IPS-15b (cell line): ENCODE measurements around the gene IL24.

ENCODE experiments used
- H3K27me3 ChIP-seq: one replicate; pipeline ENCODE4 v1.6.1; 2013; ENCODE audit warnings: low read length; ENCODE audit not compliant: control insufficient read depth, insufficient read depth
- H3K36me3 ChIP-seq: one replicate; pipeline ENCODE4 v1.6.1; 2013; ENCODE audit warnings: low read length; ENCODE audit not compliant: control insufficient read depth, insufficient read depth
- H3K4me1 ChIP-seq: one replicate; pipeline ENCODE4 v1.6.1; 2013; ENCODE audit warnings: mild to moderate bottlenecking, low read length; ENCODE audit not compliant: control insufficient read depth, insufficient read depth
- H3K4me3 ChIP-seq: one replicate; pipeline ENCODE4 v1.5.1; 2013; ENCODE audit warnings: low read depth, low read length
- H3K9ac ChIP-seq: one replicate; pipeline ENCODE4 v1.6.1; 2013; ENCODE audit warnings: low read depth, mild to moderate bottlenecking, low read length
- H3K9me3 ChIP-seq: one replicate; pipeline ENCODE4 v1.6.1; 2013; ENCODE audit warnings: mild to moderate bottlenecking, low read length; ENCODE audit not compliant: control insufficient read depth, insufficient read depth

The IL24 gene

GRCh38 chr1:206883160-206883559 lies 14.1 kb upstream of the IL24 start:
- Histone ChIP-seq H3K36me3 (no peaks in the 10 kb centered on the region), H3K9me3 (no peaks in the 10 kb centered on the region), H3K9ac (no peak overlapping the region), H3K27me3 (no peaks in the 10 kb centered on the region), H3K4me1 (no peaks in the 10 kb centered on the region), H3K4me3 (no peak overlapping the region)

- H3K4me3 ChIP-seq: no peak overlapping the region
- no peaks in the 10 kb centered on the region for H3K27me3 ChIP-seq
- no peak overlapping the region for H3K9ac ChIP-seq
- H3K4me1 ChIP-seq: no peaks in the 10 kb centered on the region
- H3K9me3 ChIP-seq: no peaks in the 10 kb centered on the region
- H3K36me3 ChIP-seq: no peaks in the 10 kb centered on the region
These were observed 13.4 kb upstream of the IL24 start for GRCh38 chr1:206883876-206884275.

GRCh38 chr1:206885341-206886060 lies 11.7 kb upstream of the IL24 start:
- H3K27me3 ChIP-seq: no peaks in the 10 kb centered on the region
- H3K36me3 ChIP-seq: no peaks in the 10 kb centered on the region
- no peak overlapping the region for H3K9ac ChIP-seq
- peaks cover 6% of the 10 kb centered on the region for H3K4me1 ChIP-seq
- H3K9me3 ChIP-seq: no peaks in the 10 kb centered on the region
- H3K4me3 ChIP-seq: no peak overlapping the region

- Histone ChIP-seq H3K9ac (no peak overlapping the region), H3K9me3 (no peaks in the 10 kb centered on the region), H3K4me1 (peaks cover 8% of the 10 kb centered on the region)
These were observed 10.4 kb upstream of the IL24 start for GRCh38 chr1:206886831-206887230.

GRCh38 chr1:206887701-206888100 lies 9.5 kb upstream of the IL24 start:
- Histone ChIP-seq H3K36me3 (no peaks in the 10 kb centered on the region), H3K27me3 (no peaks in the 10 kb centered on the region), H3K4me1 (peaks cover 8% of the 10 kb centered on the region), H3K9me3 (no peaks in the 10 kb centered on the region), H3K9ac (no peak overlapping the region), H3K4me3 (no peak overlapping the region)

More at GRCh38 chr1:206886831-206887230, 10.4 kb upstream of the IL24 start:
- no peaks in the 10 kb centered on the region for H3K36me3 ChIP-seq
- no peak overlapping the region for H3K4me3 ChIP-seq
- H3K27me3 ChIP-seq: no peaks in the 10 kb centered on the region

GRCh38 chr1:206890125-206891060 lies 6.8 kb upstream of the IL24 start:
- H3K36me3 ChIP-seq: no peaks in the 10 kb centered on the region
- H3K27me3 ChIP-seq: no peaks in the 10 kb centered on the region
- no peaks in the 10 kb centered on the region for H3K9me3 ChIP-seq
- no peak overlapping the region for H3K9ac ChIP-seq
- peaks cover 8% of the 10 kb centered on the region for H3K4me1 ChIP-seq
- H3K4me3 ChIP-seq: no peak overlapping the region

GRCh38 chr1:206891412-206891811 lies 5.8 kb upstream of the IL24 start:
- Histone ChIP-seq H3K4me3 (no peak overlapping the region), H3K9ac (no peak overlapping the region), H3K27me3 (no peaks in the 10 kb centered on the region), H3K4me1 (peaks cover 8% of the 10 kb centered on the region), H3K36me3 (no peaks in the 10 kb centered on the region), H3K9me3 (no peaks in the 10 kb centered on the region)

- H3K9me3 ChIP-seq: no peaks in the 10 kb centered on the region
- H3K9ac ChIP-seq: no peak overlapping the region
- H3K36me3 ChIP-seq: no peaks in the 10 kb centered on the region
- H3K4me3 ChIP-seq: no peak overlapping the region
- H3K27me3 ChIP-seq: no peaks in the 10 kb centered on the region
- peaks cover 8% of the 10 kb centered on the region for H3K4me1 ChIP-seq
These were observed 4.8 kb upstream of the IL24 start for GRCh38 chr1:206892351-206892984.

- Histone ChIP-seq H3K9ac (no peak overlapping the region), H3K4me3 (no peak overlapping the region), H3K9me3 (no peaks in the 10 kb centered on the region), H3K4me1 (peaks cover 8% of the 10 kb centered on the region), H3K36me3 (no peaks in the 10 kb centered on the region), H3K27me3 (no peaks in the 10 kb centered on the region)
These were observed 3.9 kb upstream of the IL24 start for GRCh38 chr1:206893380-206893779.

- no peak overlapping the region for H3K9ac ChIP-seq
- peaks cover 4% of the 10 kb centered on the region for H3K4me1 ChIP-seq
These were observed 1.9 kb upstream of the IL24 start for GRCh38 chr1:206895325-206895724.

GRCh38 chr1:206895837-206896242 lies 1.4 kb upstream of the IL24 start:
- Histone ChIP-seq H3K27me3 (no peaks in the 10 kb centered on the region), H3K4me1 (no peaks in the 10 kb centered on the region), H3K9ac (no peak overlapping the region), H3K4me3 (no peak overlapping the region), H3K9me3 (no peaks in the 10 kb centered on the region), H3K36me3 (no peaks in the 10 kb centered on the region)

More at GRCh38 chr1:206895325-206895724, 1.9 kb upstream of the IL24 start:
- H3K9me3 ChIP-seq: no peaks in the 10 kb centered on the region
- no peaks in the 10 kb centered on the region for H3K27me3 ChIP-seq
- H3K4me3 ChIP-seq: no peak overlapping the region
- no peaks in the 10 kb centered on the region for H3K36me3 ChIP-seq
